ENCODE results near the gene DPY19L1.
"Not testable (repeated sequence)": the region's sequence is repeated elsewhere in the genome, so short reads cannot be mapped to it uniquely, and the experiment has no call there.

Gene DPY19L1

DNA sequence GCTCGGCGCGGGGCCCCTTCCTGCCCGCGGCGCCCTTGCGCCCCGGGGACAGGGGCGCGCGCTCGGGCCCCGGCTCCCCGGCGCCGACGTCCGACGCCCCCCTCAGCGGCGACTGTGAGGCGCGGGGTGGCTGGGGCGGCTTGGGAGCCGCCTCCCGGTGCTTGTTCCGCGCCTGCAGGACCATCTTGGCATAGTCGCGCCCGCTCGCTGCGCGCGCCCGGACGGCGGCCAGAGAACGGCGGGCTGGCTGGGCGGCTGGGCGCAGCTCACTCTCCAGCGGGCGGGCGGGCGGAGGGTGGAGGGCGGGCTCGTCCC is at the start of gene DPY19L1:
Gene DPY19L1, minus strand, starts transcription at position 275 of the 315 bp plus-strand sequence. Its CDS starts 91 bp downstream, at position 184.
- DNase-seq: no peak

DNA sequence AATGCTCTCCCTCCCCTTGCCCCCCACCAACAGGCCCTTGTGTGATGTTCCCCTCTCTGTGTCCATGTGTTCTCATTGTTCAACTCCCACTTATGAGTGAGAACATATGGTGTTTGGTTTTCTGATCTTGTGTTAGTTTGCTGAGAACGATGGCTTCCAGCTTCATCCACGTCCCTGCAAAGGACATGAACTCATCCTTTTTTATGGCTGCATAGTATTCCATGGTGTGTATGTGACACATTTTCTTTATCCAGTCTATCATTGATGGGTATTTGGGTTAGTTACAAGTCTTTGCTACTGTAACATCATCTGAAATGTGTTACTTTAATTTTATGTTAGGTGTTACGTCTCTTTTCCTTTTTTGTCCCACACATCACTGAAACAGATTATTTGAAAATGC is 42.2 kb upstream of the DPY19L1 start:
- not testable (repeated sequence) for DNase-seq

DNA sequence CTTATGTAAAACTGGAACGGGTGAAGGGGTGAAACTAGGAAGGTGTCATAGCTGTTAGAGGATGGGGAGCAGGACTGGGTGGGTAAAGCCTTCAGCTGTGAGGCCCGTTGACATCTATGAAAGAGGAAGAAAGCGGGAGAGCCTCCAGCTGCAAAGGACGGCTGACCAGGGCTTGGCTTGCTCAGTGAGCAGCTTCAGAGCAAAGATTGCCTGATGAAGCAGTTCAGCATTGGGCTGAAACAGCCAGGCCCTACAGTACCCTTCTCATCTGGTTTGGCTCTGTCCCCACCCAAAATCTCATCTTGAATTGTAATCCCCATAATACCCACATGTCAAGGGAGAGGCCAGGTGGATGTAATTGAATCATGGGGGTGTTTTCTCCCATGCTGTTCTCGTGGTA is 36.7 kb upstream of the DPY19L1 start:
- not testable (repeated sequence) for DNase-seq

DNA sequence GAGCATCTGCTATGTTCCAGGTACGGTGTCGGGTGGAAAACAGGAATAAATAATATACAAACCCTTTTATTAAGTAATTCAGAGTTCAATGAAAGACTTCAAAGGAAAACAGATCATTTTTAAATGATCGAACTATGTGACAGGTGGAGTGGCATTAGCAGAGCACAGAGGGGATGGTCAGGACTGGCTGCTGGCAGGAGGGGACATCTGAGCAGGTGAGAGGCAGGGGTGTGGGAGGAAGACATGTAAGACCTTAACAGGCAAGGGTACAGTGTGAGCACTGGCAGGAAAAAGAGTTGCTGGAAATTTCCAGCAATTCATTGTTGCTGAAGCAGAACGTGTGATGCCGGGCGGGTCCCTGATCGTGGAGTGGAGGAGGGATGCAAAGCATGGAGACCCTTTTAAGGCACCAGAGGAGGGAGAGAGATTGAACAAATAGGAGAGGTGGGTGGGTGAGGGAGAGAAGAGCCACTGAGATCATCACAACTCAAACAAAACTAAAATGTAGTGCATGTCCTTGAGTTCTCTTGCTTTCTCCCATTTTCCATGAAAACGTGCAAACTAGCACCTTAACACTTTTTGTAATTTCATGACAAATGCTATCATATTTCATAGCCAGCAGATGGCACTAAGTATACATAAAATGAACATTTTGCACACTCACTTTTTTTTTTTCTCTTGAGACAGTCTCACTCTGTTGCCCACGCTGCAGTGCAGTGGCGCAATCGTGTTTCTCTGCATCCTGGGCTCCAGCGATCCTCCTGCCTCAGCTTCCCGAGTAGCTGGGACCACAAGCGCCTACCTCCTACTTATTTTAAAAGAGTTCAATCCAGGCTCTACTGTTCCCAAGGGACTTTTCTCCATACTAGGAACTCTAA is 35.9 kb upstream of the DPY19L1 start:
- DNase-seq: not testable (repeated sequence)

DNA sequence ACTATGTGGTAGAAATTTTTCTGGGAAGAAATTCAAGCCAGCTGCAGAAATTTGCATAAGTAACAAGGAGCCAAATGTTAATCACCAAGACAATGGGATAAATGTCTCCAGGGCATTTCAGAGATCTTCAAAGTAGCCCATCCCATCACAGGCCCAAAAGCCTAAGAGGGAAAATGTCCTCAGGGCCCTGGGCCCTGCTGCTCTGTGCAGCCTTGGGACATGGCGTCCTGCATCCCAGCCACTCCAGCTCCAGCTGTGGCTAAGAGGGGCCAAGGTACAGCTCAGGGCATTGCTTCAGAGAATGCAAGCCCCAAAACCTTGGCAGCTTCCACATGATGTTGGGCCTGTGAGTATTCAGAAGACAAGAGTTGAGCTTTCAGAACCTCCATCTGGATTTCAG is 31.8 kb upstream of the DPY19L1 start:
- DNase-seq: not testable (repeated sequence)

DNA sequence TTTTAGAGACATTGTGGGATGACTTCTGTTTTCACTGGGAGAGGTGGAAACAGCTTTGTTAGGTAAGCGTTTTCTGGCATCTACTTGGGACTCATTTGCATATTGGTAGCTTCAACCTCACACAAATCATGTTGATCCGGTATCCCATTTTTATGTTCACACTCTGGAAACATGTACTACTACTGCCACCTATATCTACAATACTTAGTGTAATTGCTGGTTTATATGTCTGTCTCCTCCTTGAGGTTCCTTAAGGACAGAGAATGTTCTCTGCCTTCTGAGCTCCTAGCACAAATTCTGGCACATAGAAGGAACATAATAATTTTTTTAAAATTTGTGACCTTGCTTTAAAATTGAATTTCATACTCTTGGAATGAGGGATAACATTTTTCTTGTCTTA is 28.1 kb upstream of the DPY19L1 start:
- not testable (repeated sequence) for DNase-seq

DNA sequence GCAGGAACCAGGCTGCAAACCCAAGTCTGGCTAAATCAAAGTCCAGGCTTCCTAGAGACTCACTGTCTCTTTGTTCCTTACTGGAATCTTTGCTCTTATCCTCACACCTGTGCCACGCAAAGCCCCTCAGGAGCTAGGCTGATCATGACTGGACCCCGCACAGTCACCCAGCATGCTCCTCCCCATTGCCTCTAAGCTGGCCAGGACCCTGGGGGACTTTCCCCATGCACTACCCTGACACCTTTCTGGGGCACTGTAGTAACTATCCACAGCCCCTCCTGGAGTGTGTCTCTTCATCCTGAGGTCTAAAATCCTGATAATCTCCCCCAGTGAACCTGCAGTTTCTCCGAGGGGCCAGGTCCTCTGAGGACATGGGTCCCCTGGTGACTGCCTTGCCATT is 21.3 kb upstream of the DPY19L1 start:
- not testable (repeated sequence) for DNase-seq

DNA sequence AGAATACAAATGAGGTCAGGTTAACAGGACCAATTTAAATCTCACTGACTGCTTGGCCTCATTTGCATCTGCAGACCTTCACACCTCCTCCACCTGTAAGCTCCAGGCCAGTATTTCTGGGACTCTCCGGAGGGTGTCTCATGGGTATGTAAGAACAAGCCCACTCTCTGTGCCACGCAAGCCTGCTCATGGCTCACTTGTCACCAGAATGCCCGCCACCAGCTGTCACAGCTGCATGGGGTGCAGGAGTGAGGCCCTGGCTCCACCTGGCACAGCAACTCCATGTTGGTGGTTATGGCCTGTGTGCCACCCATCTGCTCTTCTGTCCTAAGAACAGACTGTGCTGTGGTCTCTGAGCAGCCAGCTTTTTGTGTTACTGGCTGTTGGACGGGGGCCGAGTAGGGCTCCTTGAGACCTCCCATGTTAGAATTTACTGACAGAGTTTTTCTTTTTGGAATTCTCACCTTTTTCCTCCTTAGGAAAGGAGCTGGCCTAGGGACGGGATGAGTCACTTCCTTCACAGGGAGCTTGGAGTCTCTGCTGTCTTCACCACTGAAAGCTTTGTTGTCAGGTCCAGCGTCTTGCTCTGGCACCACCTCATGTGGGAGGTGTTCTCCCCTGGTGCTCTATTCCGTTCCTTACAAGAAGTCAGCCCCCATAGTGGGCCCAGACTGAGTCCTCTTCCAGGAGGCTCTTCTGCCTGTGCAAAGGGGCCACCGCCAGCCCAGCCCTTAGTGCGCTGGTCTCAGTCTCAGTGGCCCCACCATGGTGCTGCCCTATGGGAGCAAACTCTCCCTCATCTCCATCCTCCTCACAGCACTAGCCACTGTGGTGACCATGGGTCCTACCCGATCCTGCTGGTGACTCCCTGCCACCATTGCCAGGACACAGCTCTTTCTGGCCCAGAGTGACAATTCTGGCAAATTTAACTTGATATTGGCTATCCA is 20.5 kb upstream of the DPY19L1 start:
- DNase-seq: not testable (repeated sequence)

DNA sequence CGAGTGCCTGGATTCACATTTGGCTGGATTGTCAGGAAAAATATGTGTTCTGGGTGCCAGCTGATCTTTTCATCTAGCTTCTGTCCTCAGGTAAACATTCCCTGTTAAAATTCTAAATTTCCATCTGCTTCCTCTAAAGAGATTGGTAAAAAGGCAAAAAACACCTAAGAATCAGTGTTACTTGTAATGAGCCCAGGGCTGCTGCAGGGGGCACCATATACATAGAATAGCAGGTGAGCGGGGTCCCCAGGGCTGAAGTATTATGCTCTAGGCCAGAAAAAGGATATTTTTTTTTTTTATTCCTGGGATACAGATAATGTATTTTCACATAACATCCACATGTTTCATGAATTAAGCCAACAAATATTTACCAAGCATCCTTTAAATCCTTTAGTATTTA is 18.4 kb upstream of the DPY19L1 start:
- not testable (repeated sequence) for DNase-seq

DNA sequence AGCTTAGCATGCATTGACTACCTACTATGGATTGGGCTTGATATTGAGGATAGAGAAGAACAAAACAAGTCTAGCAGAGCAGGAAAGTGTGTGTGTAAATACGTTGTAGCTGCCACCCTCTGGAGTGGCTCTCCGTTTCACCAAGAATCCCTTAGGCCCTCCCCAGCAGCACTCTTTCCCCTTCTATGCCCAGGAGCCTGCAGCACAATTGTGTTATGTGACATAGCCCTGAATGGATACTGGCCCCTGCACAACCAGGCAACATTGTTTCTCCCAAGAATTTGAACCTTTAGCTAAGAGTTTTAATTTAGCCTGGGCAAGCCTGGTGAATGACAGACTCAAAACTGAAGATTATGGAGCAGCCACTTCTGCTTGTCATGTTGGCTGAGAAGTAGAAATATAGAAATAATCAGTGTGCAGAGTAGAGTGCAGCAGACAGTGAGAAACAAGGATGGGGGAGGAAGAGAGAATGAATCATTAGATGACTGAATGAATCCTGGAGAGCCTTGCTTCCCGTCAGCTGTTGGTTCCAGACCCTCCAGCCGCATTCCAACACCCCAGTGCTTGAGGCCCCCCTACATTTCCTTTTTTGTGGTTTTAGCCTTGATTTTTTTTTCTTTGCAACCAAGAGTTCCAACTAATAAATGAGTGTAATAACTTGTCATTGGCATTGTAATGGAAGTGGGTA is 16.3 kb upstream of the DPY19L1 start:
- not testable (repeated sequence) for DNase-seq

DNA sequence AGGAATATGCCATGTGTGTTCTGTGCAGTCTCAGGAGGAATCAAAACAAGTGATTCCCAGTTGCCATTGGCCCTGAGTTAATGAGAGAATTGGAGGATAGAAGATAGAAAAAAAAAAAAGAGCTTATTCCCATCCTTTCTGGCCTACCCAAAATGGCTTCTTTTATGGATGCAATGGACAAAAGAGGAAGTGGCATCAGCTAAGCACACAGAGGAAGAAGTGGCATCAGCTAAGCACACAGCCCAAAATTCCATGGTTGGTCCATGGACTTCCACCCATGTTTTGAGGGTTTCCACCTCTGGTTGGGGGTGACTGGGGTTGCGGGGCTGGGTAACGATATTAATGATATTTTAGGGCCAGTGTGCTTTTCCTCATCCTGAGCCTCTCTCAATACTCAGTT is 11.1 kb upstream of the DPY19L1 start:
- DNase-seq: not testable (repeated sequence)

DNA sequence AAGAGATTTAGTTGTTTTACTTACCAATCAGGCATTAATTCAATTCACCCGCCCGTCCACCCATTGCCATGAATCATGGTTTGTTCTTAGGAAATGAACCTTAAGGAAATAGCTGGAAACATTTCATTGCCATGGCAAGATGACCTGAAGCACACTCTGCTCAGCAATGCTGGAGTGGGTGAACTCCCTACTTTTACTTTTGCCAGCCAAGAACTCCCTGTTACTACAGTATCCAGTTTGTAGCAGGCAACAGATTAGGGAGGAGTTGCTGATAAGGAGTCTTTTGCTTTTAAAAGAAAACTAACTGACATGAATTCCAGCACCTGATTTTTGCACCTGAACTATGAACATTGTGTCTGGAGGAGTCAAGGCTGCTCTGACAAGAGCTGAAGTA is 10.6 kb upstream of the DPY19L1 start:
- not testable (repeated sequence) for DNase-seq

DNA sequence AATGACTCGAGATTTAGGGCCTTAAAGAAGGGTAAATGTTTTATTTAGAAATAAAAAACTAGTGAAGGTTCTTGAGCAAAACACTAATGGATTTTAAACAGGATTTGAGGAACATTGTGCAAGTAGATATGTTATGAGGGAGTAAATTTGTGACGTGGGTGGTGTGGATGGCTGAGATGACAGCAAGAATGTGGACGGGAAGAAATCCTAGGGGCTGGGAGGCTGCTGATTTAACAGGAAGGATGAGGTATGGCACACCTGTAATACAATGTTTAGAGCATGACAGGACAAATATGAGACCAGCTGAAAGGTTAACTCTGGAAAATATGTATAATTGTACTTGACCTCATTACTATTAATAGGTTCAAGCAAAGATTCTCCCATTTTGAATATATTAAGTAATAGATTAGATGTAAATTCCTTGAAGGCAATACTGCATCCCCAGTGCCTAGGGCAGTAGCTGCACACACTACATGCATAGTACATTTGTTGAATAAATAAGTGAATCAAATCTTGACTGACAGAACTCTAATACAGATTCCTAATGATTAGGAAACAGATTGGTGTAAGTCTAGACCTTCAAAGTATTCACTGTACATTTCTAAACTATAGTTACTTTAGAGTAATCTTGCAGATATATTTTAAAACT is 10.1 kb upstream of the DPY19L1 start:
- not testable (repeated sequence) for DNase-seq

DNA sequence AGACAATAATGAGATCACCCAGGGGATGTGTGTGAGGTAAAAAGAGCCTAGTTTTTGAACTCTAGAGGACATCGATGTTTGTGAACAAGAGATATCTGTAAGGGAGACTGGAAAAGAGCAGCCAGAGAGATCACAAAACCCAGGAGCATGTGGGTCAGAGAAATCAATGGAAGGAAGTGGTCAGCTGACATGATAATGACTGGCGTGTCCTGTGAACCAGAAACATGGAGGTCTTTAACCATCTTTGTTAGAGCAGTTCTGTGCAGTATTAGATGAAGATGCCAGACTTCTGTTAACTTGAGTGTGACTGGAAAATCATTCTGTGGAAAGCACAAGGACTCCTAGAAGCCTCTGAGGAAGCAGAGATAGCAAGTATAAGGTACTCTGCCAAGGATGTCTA is 6.0 kb upstream of the DPY19L1 start:
- not testable (repeated sequence) for DNase-seq

DNA sequence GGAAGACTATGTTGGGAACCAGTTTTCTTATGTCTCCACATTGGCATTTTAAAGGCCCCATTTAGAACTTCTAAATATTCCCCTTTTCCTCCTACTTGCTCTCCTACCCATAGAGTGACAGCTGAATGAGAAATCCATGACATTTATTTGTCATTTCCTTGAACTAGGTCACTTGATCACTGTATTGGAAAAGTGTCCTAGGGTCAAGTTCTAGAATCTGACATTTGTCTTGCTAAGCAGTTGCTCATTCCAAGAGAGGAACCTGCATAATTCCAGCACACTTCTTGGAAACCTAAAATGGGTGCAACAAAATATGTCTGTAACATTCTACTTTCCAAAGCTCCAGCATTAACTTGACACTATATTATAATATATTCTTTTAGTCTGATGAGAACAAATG is 3.6 kb upstream of the DPY19L1 start:
- DNase-seq: no peak

DNA sequence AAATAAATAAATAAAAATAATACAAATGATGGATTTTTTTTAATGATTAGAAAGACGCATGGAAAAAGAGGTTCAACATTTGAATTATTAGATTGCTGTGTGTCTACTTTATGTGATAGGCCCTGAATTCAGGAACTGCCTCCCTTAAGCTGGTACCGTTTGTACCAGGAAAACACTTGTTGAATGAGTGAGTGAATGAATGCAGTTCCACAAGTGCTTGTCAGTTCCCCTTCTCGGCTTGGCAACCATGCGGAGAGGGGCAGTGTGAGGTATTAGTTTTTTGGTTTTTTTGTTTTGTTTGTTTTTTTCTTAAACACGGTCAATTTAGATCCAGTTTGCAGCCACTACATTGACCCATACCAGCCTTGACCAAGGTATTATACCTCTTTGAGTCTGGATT is 2.1 kb upstream of the DPY19L1 start:
- DNase-seq: no peak

DNA sequence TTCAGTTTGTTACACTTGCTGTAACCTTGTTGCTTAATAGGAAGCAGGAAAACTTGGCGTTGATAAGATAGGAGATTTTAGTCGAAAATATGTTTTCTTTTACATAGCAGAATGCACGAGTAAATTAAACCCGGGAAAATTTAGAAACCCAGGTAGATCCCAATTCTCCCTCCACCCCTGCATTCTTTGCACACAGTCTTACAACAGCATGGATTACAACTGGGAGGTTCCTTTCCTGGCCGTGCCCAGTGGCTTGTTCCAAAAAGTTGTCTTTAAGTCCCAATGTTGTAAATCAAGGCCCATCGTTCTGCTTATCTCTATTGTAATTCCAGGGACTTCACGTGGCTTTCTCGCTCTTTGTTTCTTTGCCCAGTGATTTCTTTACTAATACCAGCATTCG is 1.1 kb upstream of the DPY19L1 start:
- no peak for DNase-seq

DNA sequence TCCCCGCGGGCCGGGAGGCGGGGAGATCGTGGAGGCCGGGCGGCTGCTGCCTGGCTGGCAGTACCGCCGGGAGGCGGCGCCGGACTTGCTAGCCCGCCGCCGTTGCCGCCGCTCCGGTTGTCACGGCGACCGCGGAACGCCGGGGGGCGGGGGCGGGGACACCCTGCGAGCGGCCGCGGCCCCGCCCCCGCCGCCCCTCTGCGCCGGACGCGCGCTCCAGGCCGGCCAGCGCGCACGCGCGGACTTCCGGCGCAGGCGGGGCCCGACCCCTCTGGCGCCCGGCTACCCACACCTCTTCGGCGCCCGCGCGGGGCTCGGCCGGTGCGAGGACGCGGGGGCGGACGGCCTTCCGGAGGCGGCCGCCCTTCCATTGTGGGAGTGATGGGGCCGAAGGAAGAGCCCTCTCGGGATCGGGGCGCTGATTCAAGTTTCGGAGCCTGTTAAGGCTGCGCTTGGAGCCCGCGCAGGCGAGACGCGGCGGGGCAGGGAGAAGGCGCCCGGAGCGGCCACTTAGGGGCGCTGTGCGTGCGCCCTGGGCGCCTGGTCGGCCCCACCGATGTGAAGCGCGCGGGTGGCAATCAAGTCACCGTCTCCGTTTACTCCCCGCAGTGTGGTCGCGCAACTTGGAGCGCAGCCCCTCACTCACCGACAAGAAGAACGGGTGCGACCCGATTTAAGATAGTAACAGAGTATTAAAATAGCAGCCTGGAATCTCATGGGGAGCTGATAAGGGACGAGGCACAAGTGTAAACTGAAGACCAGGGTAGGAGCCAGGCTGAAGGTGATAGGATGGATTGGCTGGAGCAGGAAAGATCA is 449 bp upstream of the DPY19L1 start:
- peak; percentile 91 for DNase-seq

DNA sequence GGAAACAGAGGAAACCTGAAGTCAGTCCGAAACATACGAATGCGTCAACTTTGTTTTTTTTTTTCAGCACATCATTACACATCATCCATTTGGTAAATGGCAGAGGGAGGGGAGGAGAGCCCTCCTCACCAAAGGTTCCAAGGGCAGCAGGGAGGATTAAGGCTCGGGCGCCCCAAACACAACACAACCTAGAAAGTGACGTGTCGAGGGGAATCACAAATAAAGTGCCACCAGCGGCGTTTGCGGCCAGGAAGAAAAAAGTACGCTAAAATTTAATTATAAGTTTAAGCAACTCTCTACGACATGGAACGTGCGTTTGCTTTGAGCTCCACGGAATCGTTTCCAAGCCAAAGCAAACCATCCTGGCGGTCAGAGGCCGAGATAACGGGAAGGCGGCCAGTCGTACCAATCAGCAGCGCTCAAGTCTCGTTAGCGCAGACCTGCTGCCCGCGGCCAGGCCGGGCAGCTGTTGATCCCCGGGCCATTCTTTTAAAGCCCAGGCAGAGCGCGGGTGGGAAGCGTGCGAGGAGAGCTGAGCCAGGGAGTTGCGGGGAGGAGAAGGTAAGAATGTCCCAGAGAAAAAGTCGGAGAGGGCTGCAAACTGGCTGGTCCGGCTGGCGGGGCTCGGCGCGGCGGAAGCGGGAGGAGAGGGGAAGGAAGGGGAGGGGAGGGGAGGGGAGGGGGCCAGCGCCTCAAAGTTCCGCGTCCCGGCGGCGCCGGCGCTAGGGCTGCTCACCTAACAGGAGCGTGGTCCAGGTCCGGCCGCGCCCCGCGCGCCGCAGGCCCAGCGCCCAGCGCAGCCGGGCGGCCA is 719 bp downstream of the DPY19L1 start:
- DNase-seq: peak; percentile 21 to 54

DNA sequence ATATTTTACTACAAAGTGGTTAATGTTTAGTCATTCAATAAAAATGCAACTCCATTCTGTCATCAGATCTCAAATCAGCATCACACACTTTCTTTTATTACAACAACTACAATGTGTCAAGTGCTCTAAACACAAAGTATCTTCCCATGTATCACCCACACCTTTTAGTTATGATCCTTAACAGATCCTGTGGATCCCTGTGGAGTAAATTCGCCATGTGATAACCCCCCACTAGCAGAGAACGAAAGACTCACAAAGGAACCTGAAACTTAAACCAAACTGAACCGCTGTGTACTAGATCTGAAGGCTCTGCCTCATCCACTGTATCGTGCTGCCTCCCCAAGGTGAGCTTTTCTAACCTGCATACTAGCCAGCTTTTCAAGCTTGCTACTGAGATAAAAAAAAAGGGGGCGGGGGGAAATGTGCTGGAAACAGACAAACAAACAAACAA is 1.7 kb downstream of the DPY19L1 start:
- peak; percentile 21 to 54 for DNase-seq

DNA sequence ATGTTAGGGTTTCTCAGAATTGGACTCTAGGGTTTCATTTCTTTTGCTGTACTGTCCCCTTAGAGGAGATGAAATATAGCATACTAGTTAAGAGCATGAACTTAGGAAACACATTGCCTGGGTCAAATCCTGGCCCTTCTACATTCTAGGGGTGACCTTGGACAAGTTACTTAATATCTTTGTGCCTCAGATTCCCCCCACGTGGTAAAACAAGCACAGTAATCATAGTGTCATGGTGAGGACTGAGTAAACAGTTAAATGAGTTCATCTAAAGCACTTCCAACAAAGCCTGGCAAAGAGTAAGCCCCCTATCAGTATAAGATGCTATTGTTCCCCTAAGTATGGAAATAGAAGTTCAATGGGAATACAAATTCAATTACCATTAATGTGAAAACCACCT is 5.1 kb downstream of the DPY19L1 start:
- no peak for DNase-seq

Data from CD4-positive, alpha-beta T cell treated with Interleukin-4 for 1 hour (primary cell).